Endodermal cell (in vitro differentiated cells): Measurements from ENCODE around the gene ICAM1. TPM values are rescaled to one million over a fixed set of nuclear protein-coding genes. Genes with fewer than 3 reads are reported as not detected.

Source experiments
- DNase-seq: peaks from one replicate; pipeline ENCODE4 v3.0.0-alpha.2; 2017
- H3K27ac ChIP-seq: 2 replicates; pipeline ENCODE4 v1.5.1; 2013; ENCODE audit warnings: mild to moderate bottlenecking, low read depth, low read length, moderate library complexity
- H3K27me3 ChIP-seq: 2 replicates; pipeline ENCODE4 v1.6.1; 2013; ENCODE audit warnings: mild to moderate bottlenecking, low read length, moderate library complexity; ENCODE audit not compliant: insufficient read depth, control insufficient read depth, poor library complexity, severe bottlenecking
- H3K36me3 ChIP-seq: 2 replicates; pipeline ENCODE4 v1.7.0; 2013; ENCODE audit warnings: mild to moderate bottlenecking, low read length, moderate library complexity; ENCODE audit not compliant: control insufficient read depth, insufficient read depth
- H3K4me1 ChIP-seq: one replicate; pipeline ENCODE4 v1.7.0; 2013; ENCODE audit warnings: low read length; ENCODE audit not compliant: control insufficient read depth, insufficient read depth
- H3K4me3 ChIP-seq: 2 replicates; pipeline ENCODE4 v1.5.1; 2013; ENCODE audit warnings: mild to moderate bottlenecking, low read length, moderate library complexity
- H3K9ac ChIP-seq: 2 replicates; pipeline ENCODE4 v1.6.1; 2013; ENCODE audit warnings: mild to moderate bottlenecking, low read length, moderate library complexity; ENCODE audit not compliant: poor library complexity, severe bottlenecking; ENCODE audit errors: extremely low read depth
- H3K9me3 ChIP-seq: 2 replicates; pipeline ENCODE4 v1.6.1; 2013; ENCODE audit warnings: mild to moderate bottlenecking, low read length, moderate library complexity; ENCODE audit not compliant: control insufficient read depth
- H3K27ac Mint-ChIP-seq: 2 replicates; pipeline ENCODE4 v1.8.0; 2020; ENCODE audit warnings: mixed read lengths
- H3K27me3 Mint-ChIP-seq: 2 replicates; pipeline ENCODE4 v1.8.0; 2021; ENCODE audit warnings: mild to moderate bottlenecking, mixed read lengths; ENCODE audit not compliant: insufficient read depth
- H3K36me3 Mint-ChIP-seq: 2 replicates; pipeline ENCODE4 v1.8.0; 2020; ENCODE audit warnings: low read depth, mixed read lengths
- H3K4me1 Mint-ChIP-seq: 2 replicates; pipeline ENCODE4 v1.8.0; 2020; ENCODE audit warnings: mixed read lengths
- H3K4me3 Mint-ChIP-seq: 2 replicates; pipeline ENCODE4 v1.8.0; 2020; ENCODE audit warnings: mild to moderate bottlenecking, moderate library complexity, mixed read lengths
- H3K9me3 Mint-ChIP-seq: 2 replicates; pipeline ENCODE4 v1.8.0; 2020; ENCODE audit warnings: mild to moderate bottlenecking, mixed read lengths
- WGBS, 2 experiments: methylation state at CpG; one replicate each; pipeline versions ENCODE4 v1.1.5 to v1.1.7; 2013; ENCODE audit warnings: missing lambda C conversion rate in 2 of 2, mixed read lengths in 1 of 2; ENCODE audit not compliant: insufficient coverage in 1 of 2, insufficient read length in 1 of 2; 5-methylcytosine and 5-hydroxymethylcytosine counted together
- total RNA-seq, 2 donors: library from RNA; stranded (reverse); fragmentation: NEBNext Ultra II Directional in 1 of 2; extraction: Animal tissue kit (Norgen Biotek cat#: 25700) in 1 of 2; gene quantifications; 2 replicates in 1 of 2; 3 replicates in 1 of 2; pipeline ENCODE4 v1.2.1, GENCODE V29; 2021
- TF ChIP-seq, protein P1 (sequence below): fragments of 200-600 bp; sonication (generic); conservative IDR thresholded peaks from 2 replicates; pipeline ENCODE4 v1.5.0; 2021; ENCODE audit warnings: antibody characterized with exemption, mild to moderate bottlenecking

The ICAM1 gene
- total RNA-seq, 2 donors from 2014 or later = 1.7 to 5.2 TPM

DNA sequence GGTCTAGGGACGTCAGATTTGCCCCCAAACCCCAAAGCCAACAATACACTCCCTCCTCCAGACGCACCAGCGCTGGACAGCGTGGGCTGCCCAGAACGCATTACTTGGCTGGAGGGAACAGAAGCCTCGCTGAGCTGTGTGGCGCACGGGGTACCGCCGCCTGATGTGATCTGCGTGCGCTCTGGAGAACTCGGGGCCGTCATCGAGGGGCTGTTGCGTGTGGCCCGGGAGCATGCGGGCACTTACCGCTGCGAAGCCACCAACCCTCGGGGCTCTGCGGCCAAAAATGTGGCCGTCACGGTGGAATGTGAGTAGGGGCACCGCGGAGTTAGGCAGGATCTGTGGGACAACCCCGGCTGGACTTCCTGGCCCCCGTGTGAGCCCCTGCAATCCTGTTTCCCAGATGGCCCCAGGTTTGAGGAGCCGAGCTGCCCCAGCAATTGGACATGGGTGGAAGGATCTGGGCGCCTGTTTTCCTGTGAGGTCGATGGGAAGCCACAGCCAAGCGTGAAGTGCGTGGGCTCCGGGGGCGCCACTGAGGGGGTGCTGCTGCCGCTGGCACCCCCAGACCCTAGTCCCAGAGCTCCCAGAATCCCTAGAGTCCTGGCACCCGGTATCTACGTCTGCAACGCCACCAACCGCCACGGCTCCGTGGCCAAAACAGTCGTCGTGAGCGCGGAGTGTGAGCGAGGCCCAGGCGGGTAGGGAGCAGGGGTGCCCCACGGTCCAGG lies 22.9 kb downstream of the ICAM1 start:
- Mint-ChIP-seq H3K4me3 (no peak overlapping the region), H3K4me1 (peaks cover 14% of the 10 kb centered on the region), H3K27me3 (peaks cover 97% of the 10 kb centered on the region), H3K27ac (no peak overlapping the region), H3K36me3 (no peaks in the 10 kb centered on the region), H3K9me3 (peaks cover 10% of the 10 kb centered on the region)
- TF ChIP-seq, protein P1, sequence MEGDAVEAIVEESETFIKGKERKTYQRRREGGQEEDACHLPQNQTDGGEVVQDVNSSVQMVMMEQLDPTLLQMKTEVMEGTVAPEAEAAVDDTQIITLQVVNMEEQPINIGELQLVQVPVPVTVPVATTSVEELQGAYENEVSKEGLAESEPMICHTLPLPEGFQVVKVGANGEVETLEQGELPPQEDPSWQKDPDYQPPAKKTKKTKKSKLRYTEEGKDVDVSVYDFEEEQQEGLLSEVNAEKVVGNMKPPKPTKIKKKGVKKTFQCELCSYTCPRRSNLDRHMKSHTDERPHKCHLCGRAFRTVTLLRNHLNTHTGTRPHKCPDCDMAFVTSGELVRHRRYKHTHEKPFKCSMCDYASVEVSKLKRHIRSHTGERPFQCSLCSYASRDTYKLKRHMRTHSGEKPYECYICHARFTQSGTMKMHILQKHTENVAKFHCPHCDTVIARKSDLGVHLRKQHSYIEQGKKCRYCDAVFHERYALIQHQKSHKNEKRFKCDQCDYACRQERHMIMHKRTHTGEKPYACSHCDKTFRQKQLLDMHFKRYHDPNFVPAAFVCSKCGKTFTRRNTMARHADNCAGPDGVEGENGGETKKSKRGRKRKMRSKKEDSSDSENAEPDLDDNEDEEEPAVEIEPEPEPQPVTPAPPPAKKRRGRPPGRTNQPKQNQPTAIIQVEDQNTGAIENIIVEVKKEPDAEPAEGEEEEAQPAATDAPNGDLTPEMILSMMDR = no peak
- no peak overlapping the region for H3K27ac ChIP-seq
- 31 to 33% methylated on average over 34 to 49 of the region's 49 CpGs for WGBS, 2 experiments
- H3K27me3 ChIP-seq = peaks cover 94% of the 10 kb centered on the region
- no peak overlapping the region for H3K4me3 ChIP-seq
- peaks cover 3% of the 10 kb centered on the region for H3K4me1 ChIP-seq
- H3K9ac ChIP-seq = no peak overlapping the region
- no peak for DNase-seq
- H3K36me3 ChIP-seq = no peaks in the 10 kb centered on the region
- H3K9me3 ChIP-seq = no peaks in the 10 kb centered on the region

DNA sequence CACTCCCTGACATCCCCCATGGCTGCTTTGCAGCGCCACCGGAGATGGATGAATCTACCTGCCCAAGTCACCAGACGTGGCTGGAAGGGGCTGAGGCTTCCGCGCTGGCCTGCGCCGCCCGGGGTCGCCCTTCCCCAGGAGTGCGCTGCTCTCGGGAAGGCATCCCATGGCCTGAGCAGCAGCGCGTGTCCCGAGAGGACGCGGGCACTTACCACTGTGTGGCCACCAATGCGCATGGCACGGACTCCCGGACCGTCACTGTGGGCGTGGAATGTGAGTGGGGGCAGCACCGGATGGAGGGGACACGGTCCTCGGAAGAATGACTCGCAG lies 23.4 kb downstream of the ICAM1 start:
- Mint-ChIP-seq H3K4me1 (peaks cover 14% of the 10 kb centered on the region), H3K27ac (no peak overlapping the region), H3K9me3 (peaks cover 10% of the 10 kb centered on the region), H3K36me3 (no peaks in the 10 kb centered on the region), H3K27me3 (peaks cover 97% of the 10 kb centered on the region), H3K4me3 (no peak overlapping the region)
- no peak overlapping the region for H3K9ac ChIP-seq
- TF ChIP-seq, protein P1 = peak; percentile 66
- H3K9me3 ChIP-seq = no peaks in the 10 kb centered on the region
- peaks cover 89% of the 10 kb centered on the region for H3K27me3 ChIP-seq
- 14 to 20% methylated on average over 18 to 25 of the region's 25 CpGs for WGBS, 2 experiments
- peak; percentile 88 for DNase-seq
- H3K4me1 ChIP-seq = peaks cover 3% of the 10 kb centered on the region
- no peak overlapping the region for H3K4me3 ChIP-seq
- no peak overlapping the region for H3K27ac ChIP-seq
- H3K36me3 ChIP-seq = no peaks in the 10 kb centered on the region

DNA sequence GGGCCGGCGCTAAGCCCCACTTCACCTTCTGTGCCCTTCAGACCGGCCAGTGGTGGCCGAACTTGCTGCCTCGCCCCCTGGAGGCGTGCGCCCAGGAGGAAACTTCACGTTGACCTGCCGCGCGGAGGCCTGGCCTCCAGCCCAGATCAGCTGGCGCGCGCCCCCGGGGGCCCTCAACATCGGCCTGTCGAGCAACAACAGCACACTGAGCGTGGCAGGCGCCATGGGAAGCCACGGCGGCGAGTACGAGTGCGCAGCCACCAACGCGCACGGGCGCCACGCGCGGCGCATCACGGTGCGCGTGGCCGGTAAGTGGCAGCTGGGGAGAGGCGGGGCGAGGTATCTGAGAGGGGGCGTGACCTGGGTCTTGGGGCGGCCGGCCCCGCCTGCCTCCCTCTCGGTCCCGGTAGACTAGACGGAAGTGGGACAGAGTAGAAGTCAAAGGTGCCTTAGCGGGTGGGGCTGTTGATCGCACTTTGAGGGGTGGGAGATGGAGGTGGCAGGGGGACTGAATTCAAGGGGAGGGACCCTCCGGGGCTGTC lies 24.5 kb downstream of the ICAM1 start:
- Mint-ChIP-seq H3K27me3 (peaks cover 94% of the 10 kb centered on the region), H3K9me3 (peaks cover 9% of the 10 kb centered on the region), H3K36me3 (no peaks in the 10 kb centered on the region), H3K27ac (no peak overlapping the region), H3K4me1 (peaks cover 11% of the 10 kb centered on the region), H3K4me3 (peak overlapping the region; percentile 37)
- no peak overlapping the region for H3K9ac ChIP-seq
- peaks cover 87% of the 10 kb centered on the region for H3K27me3 ChIP-seq
- peak; percentile 74 for DNase-seq
- H3K4me3 ChIP-seq = peak overlapping the region; percentile 65
- TF ChIP-seq, protein P1 = peak; percentile 64
- H3K27ac ChIP-seq = no peak overlapping the region
- 11 to 17% methylated on average over 6 to 48 of the region's 48 CpGs for WGBS, 2 experiments
- peaks cover 3% of the 10 kb centered on the region for H3K4me1 ChIP-seq
- no peaks in the 10 kb centered on the region for H3K36me3 ChIP-seq
- no peaks in the 10 kb centered on the region for H3K9me3 ChIP-seq
